NCI-H510A (cell line): Measurements from ENCODE around the gene CEP250.
A peak's percentile ranks its signal among the peaks of the same experiment; 100 is the strongest.
"Not testable (repeated sequence)": the region's sequence is repeated elsewhere in the genome, so short reads cannot be mapped to it uniquely, and the experiment has no call there.

Source experiments
- DNase-seq: peaks from one replicate; lab custom pipeline; 2025; lab: John Stamatoyannopoulos, UW

CEP250 gene

GRCh38 chr20:35454881-35455609, at the start of gene CEP250:
Gene CEP250, plus strand, starts transcription at chr20:35455598. Its CDS starts 6,770 bp downstream, at chr20:35462368.
- peak; percentile 92 for DNase-seq

GRCh38 chr20:35405775-35406174, 49.6 kb upstream of the CEP250 start:
- no peak for DNase-seq

- no peak for DNase-seq
Observed at GRCh38 chr20:35408270-35408669, 47.1 kb upstream of the CEP250 start.

GRCh38 chr20:35409542-35409941, 45.9 kb upstream of the CEP250 start:
- no peak for DNase-seq

- DNase-seq, result no peak
Observed at GRCh38 chr20:35410613-35411012, 44.8 kb upstream of the CEP250 start.

GRCh38 chr20:35421322-35421721, 34.1 kb upstream of the CEP250 start:
- DNase-seq, result no peak

- no peak for DNase-seq
Observed at GRCh38 chr20:35431621-35432429, 23.6 kb upstream of the CEP250 start.

GRCh38 chr20:35432430-35432735, 23.0 kb upstream of the CEP250 start:
- no peak for DNase-seq

GRCh38 chr20:35433337-35433736, 22.1 kb upstream of the CEP250 start:
- no peak for DNase-seq

- DNase-seq, result no peak
Observed at GRCh38 chr20:35434085-35435005, 21.1 kb upstream of the CEP250 start.

- no peak for DNase-seq
Observed at GRCh38 chr20:35436177-35436573, 19.2 kb upstream of the CEP250 start.

- no peak for DNase-seq
Observed at GRCh38 chr20:35437599-35437998, 17.8 kb upstream of the CEP250 start.

- no peak for DNase-seq
Observed at GRCh38 chr20:35443003-35443402, 12.4 kb upstream of the CEP250 start.

- DNase-seq, result no peak
Observed at GRCh38 chr20:35444226-35444625, 11.2 kb upstream of the CEP250 start.

- no peak for DNase-seq
Observed at GRCh38 chr20:35446356-35447078, 8.9 kb upstream of the CEP250 start.

- DNase-seq, result peak; percentile 28
Observed at GRCh38 chr20:35447082-35447789, 8.2 kb upstream of the CEP250 start.

- DNase-seq, result no peak
Observed at GRCh38 chr20:35448788-35449373, 6.5 kb upstream of the CEP250 start.

- not testable (repeated sequence) for DNase-seq
Observed at GRCh38 chr20:35449855-35450254, 5.5 kb upstream of the CEP250 start.

- peak; percentile 84 for DNase-seq
Observed at GRCh38 chr20:35451295-35451694, 4.1 kb upstream of the CEP250 start.

- DNase-seq, result no peak
Observed at GRCh38 chr20:35453647-35454046, 1.8 kb upstream of the CEP250 start.

GRCh38 chr20:35456700-35457099, 1.3 kb downstream of the CEP250 start:
- DNase-seq, result not testable (repeated sequence)
